NT2/D1 (cell line): ENCODE measurements around the gene FAM181A.

Source experiments
- YY1 ChIP-seq: IDR thresholded peaks from 2 replicates; pipeline ENCODE4 v1.6.1; 2011; ENCODE audit not compliant: insufficient read length, insufficient read depth
- ZNF274 ChIP-seq: IDR thresholded peaks from 2 replicates; pipeline ENCODE4 v1.6.1; 2011; ENCODE audit warnings: mild to moderate bottlenecking, low read depth, low read length

DNA sequence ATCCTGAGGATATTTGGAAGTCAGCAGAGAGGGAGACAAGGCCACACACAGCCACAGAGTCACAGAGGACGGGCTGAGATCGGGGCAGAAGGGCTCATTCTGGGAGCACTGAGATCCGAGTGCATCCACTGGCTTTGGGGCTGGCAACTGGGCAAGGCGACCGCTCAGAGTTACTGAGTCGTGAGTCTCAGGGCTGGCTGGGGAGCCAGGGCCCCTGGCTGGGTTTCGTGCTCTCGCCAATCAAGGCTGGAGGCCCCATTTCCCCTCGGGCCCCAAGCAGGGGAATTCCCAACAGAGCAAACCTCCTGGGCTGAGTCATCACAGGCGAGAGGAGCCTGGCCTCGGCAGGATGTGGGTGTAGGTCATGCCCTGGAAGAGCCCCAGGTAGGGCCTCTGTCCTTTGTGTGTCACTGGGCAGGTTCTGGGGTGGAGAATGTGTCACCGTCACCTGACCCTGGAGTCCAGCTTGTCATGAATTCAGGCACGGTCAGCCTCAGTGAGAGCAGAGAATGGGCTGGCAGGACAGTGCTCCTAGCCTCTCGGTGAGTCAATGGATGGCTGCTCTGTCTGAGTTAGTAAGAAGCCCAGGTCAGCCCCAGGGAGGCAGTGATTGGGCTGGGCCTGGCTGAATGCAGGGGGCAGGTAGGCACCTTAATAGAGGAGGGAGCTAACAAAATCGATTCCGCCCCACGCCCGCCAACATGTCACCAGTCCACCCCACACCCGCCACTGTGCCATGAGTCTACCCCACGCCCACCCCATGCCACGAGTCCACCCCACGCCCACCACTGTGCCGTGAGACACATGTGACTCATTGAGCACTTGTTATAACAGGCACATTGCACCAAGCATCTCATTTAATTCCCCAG is 32.3 kb downstream of the FAM181A start:
- no peak for TF ChIP-seq YY1
- TF ChIP-seq ZNF274 = no peak
